Panc1 (cell line): Measurements from ENCODE around the gene MACROD2. TPM values are rescaled to one million over a fixed set of nuclear protein-coding genes. Genes with fewer than 3 reads are reported as not detected.

ENCODE experiments used
- ATAC-seq: fragments of 200-7000 bp; cut with Tn5 transposase; 2 replicates; pipeline ENCODE4 v1.9.1; 2020; ENCODE audit warnings: mild to moderate bottlenecking, moderate library complexity
- BruUV-seq: library from RNA; stranded (reverse); fragments of 400-500 nt; replicated peaks from 2 replicates; lab custom pipeline; 2021; lab: Mats Ljungman, UMichigan
- CTCF ChIA-PET: fragments of 300-600 bp; sonication (Branson Sonifier 250); formaldehyde crosslinking; loops from one replicate; lab custom pipeline; 2022; ENCODE audit warnings: antibody characterized with exemption; lab: Charles Lee
- POLR2A ChIA-PET: fragments of 300-600 bp; sonication (Branson Sonifier 250); formaldehyde crosslinking; loops from one replicate; lab custom pipeline; 2022; ENCODE audit warnings: antibody characterized with exemption; lab: Charles Lee
- DNase-seq: peaks from one replicate; pipeline ENCODE4 v3.0.0-alpha.2; 2010; ENCODE audit warnings: low read depth, low spot score
- H3K27ac ChIP-seq: 2 replicates; pipeline ENCODE4 v1.5.1; 2011; ENCODE audit warnings: mild to moderate bottlenecking, low read length, inconsistent platforms
- H3K27me3 ChIP-seq: fragments of 200-500 bp; sonication (Bioruptor generic); 2 replicates; pipeline ENCODE4 v1.6.0; 2014; ENCODE audit warnings: low read length, inconsistent platforms; ENCODE audit not compliant: control insufficient read depth, insufficient read depth
- H3K36me3 ChIP-seq: fragments of 200-500 bp; sonication (Bioruptor generic); 2 replicates; pipeline ENCODE4 v1.5.1; 2014; ENCODE audit warnings: inconsistent platforms, mild to moderate bottlenecking, low read length, moderate library complexity; ENCODE audit not compliant: control insufficient read depth, insufficient read depth
- H3K4me1 ChIP-seq: 2 replicates; pipeline ENCODE4 v1.5.1; 2011; ENCODE audit warnings: inconsistent platforms, mild to moderate bottlenecking, low read length, moderate library complexity; ENCODE audit not compliant: control insufficient read depth, insufficient read depth
- H3K4me3 ChIP-seq, 2 experiments: 2 replicates each; pipeline ENCODE4 v1.5.1; 2011 to 2012; ENCODE audit warnings: low read depth in 2 of 2, low read length in 2 of 2, mild to moderate bottlenecking in 2 of 2, inconsistent platforms in 1 of 2, moderate library complexity in 1 of 2
- H3K9me3 ChIP-seq: fragments of 200-500 bp; sonication (Bioruptor generic); 2 replicates; pipeline ENCODE4 v1.5.1; 2014; ENCODE audit warnings: low read depth, mild to moderate bottlenecking, inconsistent platforms, low read length, moderate library complexity; ENCODE audit not compliant: control insufficient read depth, insufficient read depth
- CTCF ChIP-seq: fragments of 450-650 bp; IDR thresholded peaks from 2 replicates; pipeline ENCODE4 v1.5.1; 2017; ENCODE audit warnings: mild to moderate bottlenecking
- POLR2AphosphoS5 ChIP-seq: IDR thresholded peaks from 2 replicates; pipeline ENCODE4 v1.6.1; 2012; ENCODE audit warnings: mild to moderate bottlenecking, low read depth, low read length, moderate library complexity
- REST ChIP-seq, 2 experiments: IDR thresholded peaks; 2 replicates each; pipeline ENCODE4 v1.6.1; 2011 to 2012; ENCODE audit warnings: low read depth in 2 of 2, control low read depth in 1 of 2, low read length in 1 of 2, mild to moderate bottlenecking in 1 of 2, moderate library complexity in 1 of 2; ENCODE audit not compliant: insufficient read depth in 1 of 2
- SIN3A ChIP-seq: IDR thresholded peaks from 2 replicates; pipeline ENCODE4 v1.6.1; 2012; ENCODE audit warnings: low read depth, mild to moderate bottlenecking, low read length, moderate library complexity, borderline replicate concordance; ENCODE audit not compliant: insufficient read depth
- TCF7L2 ChIP-seq: IDR thresholded peaks from 2 replicates; pipeline ENCODE4 v1.6.1; 2011; ENCODE audit warnings: mild to moderate bottlenecking, low read depth, low read length, inconsistent platforms
- in situ Hi-C: cut with HindIII; loops from 2 replicates; pipeline ENCODE4 v1.10.0; 2016; ENCODE audit warnings: low sequenced_read_pairs, low pct_unique_long_range_greater_than_20kb
- intact Hi-C: fragments of 100-400 bp; cut with micrococcal nuclease; formaldehyde crosslinking; loops from one replicate; pipeline ENCODE4 v1.10.0; 2022; ENCODE audit not compliant: unreplicated experiment
- total RNA-seq: library from RNA; stranded (reverse); gene quantifications from one replicate; pipeline ENCODE4 v1.2.1, GENCODE V29; 2021; ENCODE audit not compliant: unreplicated experiment

MACROD2 gene
- total RNA-seq, 1 experiment from 2014 or later: 1.2 TPM

- intact Hi-C loops: no loop called here
- no TSS peak for BruUV-seq
- in situ Hi-C loops: no loop called here
- no peak for TF ChIP-seq CTCF
- no peak for TF ChIP-seq REST (IDR thresholded peaks at IDR 0.05; ENCODE audit: insufficient read depth in 1 of 2, low read depth in 2 of 2, low read length in 1 of 2)
- no peak for TF ChIP-seq SIN3A
- TF ChIP-seq TCF7L2: no peak
- no peak for TF ChIP-seq POLR2AphosphoS5
- Histone ChIP-seq H3K27ac (no peak overlapping the region), H3K9me3 (no peaks in the 10 kb centered on the region), H3K4me1 (no peaks in the 10 kb centered on the region), H3K36me3 (no peaks in the 10 kb centered on the region), H3K4me3 (no peak overlapping the region), H3K27me3 (no peaks in the 10 kb centered on the region)
- no peak for ATAC-seq
- POLR2A ChIA-PET: no interaction called here
- DNase-seq: no peak
- CTCF ChIA-PET: no interaction called here
These were observed 69.6 kb downstream of the MACROD2 start for GRCh38 chr20:14064921-14065320.

GRCh38 chr20:14065774-14066173 is 70.5 kb downstream of the MACROD2 start:
- TF ChIP-seq REST (IDR thresholded peaks at IDR 0.05; ENCODE audit: insufficient read depth in 1 of 2, low read depth in 2 of 2, low read length in 1 of 2): no peak
- no peak for TF ChIP-seq TCF7L2
- TF ChIP-seq POLR2AphosphoS5: no peak
- TF ChIP-seq CTCF: no peak
- TF ChIP-seq SIN3A: no peak
- H3K4me1 ChIP-seq: no peaks in the 10 kb centered on the region
- no peak for ATAC-seq
- ChIA-PET CTCF (no interaction called here), POLR2A (no interaction called here)
- H3K4me3 ChIP-seq: no peak overlapping the region
- H3K27me3 ChIP-seq: no peaks in the 10 kb centered on the region
- H3K27ac ChIP-seq: no peak overlapping the region
- no peaks in the 10 kb centered on the region for H3K36me3 ChIP-seq
- H3K9me3 ChIP-seq: no peaks in the 10 kb centered on the region
- intact Hi-C loops: no loop called here
- in situ Hi-C loops: no loop called here
- no TSS peak for BruUV-seq
- DNase-seq: no peak
